ENCODE results near the gene NOL3. TPM values are rescaled to one million over a fixed set of nuclear protein-coding genes. Genes with fewer than 3 reads are reported as not detected.
A peak's percentile ranks its signal among the peaks of the same experiment; 100 is the strongest.

Gene NOL3
- total and polyA plus RNA-seq, 9 of the 15 experiments (the other 6 are each of a cell fraction or from before 2014, with no cell fraction given), result 0.45 to 14.0 (median 5.4) TPM

- TF ChIP-seq, protein P1, sequence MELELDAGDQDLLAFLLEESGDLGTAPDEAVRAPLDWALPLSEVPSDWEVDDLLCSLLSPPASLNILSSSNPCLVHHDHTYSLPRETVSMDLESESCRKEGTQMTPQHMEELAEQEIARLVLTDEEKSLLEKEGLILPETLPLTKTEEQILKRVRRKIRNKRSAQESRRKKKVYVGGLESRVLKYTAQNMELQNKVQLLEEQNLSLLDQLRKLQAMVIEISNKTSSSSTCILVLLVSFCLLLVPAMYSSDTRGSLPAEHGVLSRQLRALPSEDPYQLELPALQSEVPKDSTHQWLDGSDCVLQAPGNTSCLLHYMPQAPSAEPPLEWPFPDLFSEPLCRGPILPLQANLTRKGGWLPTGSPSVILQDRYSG (tag; conservative IDR thresholded peaks at IDR 0.05; ENCODE audit: low read depth), result no peak
- TF ChIP-seq, protein P2, sequence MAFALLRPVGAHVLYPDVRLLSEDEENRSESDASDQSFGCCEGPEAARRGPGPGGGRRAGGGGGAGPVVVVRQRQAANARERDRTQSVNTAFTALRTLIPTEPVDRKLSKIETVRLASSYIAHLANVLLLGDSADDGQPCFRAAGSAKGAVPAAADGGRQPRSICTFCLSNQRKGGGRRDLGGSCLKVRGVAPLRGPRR (CRISPR knock-in tag; IDR thresholded peaks at IDR 0.05), result no peak
- TF ChIP-seq, protein P3, sequence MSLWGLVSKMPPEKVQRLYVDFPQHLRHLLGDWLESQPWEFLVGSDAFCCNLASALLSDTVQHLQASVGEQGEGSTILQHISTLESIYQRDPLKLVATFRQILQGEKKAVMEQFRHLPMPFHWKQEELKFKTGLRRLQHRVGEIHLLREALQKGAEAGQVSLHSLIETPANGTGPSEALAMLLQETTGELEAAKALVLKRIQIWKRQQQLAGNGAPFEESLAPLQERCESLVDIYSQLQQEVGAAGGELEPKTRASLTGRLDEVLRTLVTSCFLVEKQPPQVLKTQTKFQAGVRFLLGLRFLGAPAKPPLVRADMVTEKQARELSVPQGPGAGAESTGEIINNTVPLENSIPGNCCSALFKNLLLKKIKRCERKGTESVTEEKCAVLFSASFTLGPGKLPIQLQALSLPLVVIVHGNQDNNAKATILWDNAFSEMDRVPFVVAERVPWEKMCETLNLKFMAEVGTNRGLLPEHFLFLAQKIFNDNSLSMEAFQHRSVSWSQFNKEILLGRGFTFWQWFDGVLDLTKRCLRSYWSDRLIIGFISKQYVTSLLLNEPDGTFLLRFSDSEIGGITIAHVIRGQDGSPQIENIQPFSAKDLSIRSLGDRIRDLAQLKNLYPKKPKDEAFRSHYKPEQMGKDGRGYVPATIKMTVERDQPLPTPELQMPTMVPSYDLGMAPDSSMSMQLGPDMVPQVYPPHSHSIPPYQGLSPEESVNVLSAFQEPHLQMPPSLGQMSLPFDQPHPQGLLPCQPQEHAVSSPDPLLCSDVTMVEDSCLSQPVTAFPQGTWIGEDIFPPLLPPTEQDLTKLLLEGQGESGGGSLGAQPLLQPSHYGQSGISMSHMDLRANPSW (CRISPR knock-in tag; IDR thresholded peaks at IDR 0.05), result 0 out of 2 replicates have a peak, but pooled peaks have one; percentile 37
- TF ChIP-seq CCNT2 (IDR thresholded peaks at IDR 0.05; ENCODE audit: borderline replicate concordance, extremely low read depth, insufficient read length, low read depth, low read length), result peak; percentile 74
- TF ChIP-seq KLF10 (CRISPR knock-in tag; IDR thresholded peaks at IDR 0.05), result no peak
- peak; percentile 44 for TF ChIP-seq PCBP1 (IDR thresholded peaks at IDR 0.05; ENCODE audit: low read depth, low read length, poor library complexity, severe bottlenecking)
- no peak for TF ChIP-seq IRF2 (CRISPR knock-in tag; IDR thresholded peaks at IDR 0.05)
- no peak for TF ChIP-seq ZNF217 (CRISPR knock-in tag; IDR thresholded peaks at IDR 0.05)
- TF ChIP-seq, protein P4, sequence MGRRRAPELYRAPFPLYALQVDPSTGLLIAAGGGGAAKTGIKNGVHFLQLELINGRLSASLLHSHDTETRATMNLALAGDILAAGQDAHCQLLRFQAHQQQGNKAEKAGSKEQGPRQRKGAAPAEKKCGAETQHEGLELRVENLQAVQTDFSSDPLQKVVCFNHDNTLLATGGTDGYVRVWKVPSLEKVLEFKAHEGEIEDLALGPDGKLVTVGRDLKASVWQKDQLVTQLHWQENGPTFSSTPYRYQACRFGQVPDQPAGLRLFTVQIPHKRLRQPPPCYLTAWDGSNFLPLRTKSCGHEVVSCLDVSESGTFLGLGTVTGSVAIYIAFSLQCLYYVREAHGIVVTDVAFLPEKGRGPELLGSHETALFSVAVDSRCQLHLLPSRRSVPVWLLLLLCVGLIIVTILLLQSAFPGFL (CRISPR knock-in tag; IDR thresholded peaks at IDR 0.05), result no peak
- peak; percentile 66 for TF ChIP-seq BHLHE40 (IDR thresholded peaks at IDR 0.05; ENCODE audit: low read length)
- TF ChIP-seq ZNF830 (CRISPR knock-in tag; IDR thresholded peaks at IDR 0.05), result no peak
- TF ChIP-seq ILF3 (IDR thresholded peaks at IDR 0.05; ENCODE audit: borderline replicate concordance), result no peak
- TF ChIP-seq, protein P5, sequence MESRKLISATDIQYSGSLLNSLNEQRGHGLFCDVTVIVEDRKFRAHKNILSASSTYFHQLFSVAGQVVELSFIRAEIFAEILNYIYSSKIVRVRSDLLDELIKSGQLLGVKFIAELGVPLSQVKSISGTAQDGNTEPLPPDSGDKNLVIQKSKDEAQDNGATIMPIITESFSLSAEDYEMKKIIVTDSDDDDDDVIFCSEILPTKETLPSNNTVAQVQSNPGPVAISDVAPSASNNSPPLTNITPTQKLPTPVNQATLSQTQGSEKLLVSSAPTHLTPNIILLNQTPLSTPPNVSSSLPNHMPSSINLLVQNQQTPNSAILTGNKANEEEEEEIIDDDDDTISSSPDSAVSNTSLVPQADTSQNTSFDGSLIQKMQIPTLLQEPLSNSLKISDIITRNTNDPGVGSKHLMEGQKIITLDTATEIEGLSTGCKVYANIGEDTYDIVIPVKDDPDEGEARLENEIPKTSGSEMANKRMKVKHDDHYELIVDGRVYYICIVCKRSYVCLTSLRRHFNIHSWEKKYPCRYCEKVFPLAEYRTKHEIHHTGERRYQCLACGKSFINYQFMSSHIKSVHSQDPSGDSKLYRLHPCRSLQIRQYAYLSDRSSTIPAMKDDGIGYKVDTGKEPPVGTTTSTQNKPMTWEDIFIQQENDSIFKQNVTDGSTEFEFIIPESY (CRISPR knock-in tag; IDR thresholded peaks at IDR 0.05), result peak; percentile 69; the same call in 1 of the 2 replicates
- TF ChIP-seq E2F3 (CRISPR knock-in tag; IDR thresholded peaks at IDR 0.05), result no peak
- TF ChIP-seq YBX1 (IDR thresholded peaks at IDR 0.05), result no peak
- no peak for TF ChIP-seq JUN (IDR thresholded peaks at IDR 0.05; ENCODE audit: borderline replicate concordance, low read depth, low read length)
- no peak for TF ChIP-seq JUN (CRISPR knock-in tag; IDR thresholded peaks at IDR 0.05; ENCODE audit: borderline replicate concordance)
- TF ChIP-seq ZZZ3 (IDR thresholded peaks at IDR 0.05), result no peak
Measured at GRCh38 chr16:67155295-67156142, 14.8 kb upstream of the NOL3 start (continued).
